Loucy (cell line): Measurements from ENCODE around the gene IGSF21.

Experiments used
- EZH2phosphoT487 ChIP-seq: fragments of 200-600 bp; IDR thresholded peaks from 2 replicates; pipeline ENCODE4 v1.6.1; 2018; ENCODE audit warnings: antibody characterized with exemption, mild to moderate bottlenecking, moderate library complexity, borderline replicate concordance
- TF ChIP-seq, protein P1 (sequence below): fragments of 200-600 bp; sonication (generic); conservative IDR thresholded peaks from 2 replicates; pipeline ENCODE4 v1.5.1; 2014; ENCODE audit warnings: mild to moderate bottlenecking, antibody characterized with exemption, low read length

DNA sequence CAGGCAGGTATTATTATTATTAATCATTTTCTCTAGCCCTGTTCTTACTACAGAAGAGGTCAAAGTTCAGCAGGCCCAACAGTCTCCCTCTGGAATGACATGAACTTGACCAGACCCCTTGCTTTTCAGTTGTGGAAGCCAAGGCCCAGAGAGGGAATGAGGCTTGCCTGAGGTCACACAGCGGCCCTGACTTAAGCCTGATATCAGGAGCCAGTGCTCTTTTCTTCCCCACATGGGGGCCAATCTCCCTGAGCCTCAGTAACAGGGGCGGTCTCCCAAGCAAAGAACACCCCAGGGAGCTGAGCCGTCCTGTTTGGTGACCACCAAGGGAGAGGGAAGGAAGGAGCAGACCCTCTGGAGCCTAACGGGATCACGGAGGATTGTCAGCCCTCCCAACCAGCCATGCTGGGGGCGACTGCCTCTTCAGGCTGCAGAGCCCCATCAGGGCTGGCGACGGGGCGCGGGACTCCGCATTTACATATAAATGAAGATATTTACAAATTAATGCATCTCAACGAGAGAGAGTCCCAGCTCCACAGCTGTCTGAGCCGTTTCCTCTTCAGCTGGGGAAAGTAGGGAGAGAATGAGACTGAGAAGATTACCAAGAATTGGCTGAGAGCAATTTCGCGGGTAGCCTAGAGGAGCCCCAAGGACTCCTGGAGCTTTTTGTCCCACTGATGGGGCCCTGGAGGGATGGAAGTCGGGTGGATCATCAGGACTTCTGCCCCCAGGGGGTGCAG, 187.0 kb downstream of the IGSF21 start:
- no peak for TF ChIP-seq EZH2phosphoT487
- TF ChIP-seq, protein P1, sequence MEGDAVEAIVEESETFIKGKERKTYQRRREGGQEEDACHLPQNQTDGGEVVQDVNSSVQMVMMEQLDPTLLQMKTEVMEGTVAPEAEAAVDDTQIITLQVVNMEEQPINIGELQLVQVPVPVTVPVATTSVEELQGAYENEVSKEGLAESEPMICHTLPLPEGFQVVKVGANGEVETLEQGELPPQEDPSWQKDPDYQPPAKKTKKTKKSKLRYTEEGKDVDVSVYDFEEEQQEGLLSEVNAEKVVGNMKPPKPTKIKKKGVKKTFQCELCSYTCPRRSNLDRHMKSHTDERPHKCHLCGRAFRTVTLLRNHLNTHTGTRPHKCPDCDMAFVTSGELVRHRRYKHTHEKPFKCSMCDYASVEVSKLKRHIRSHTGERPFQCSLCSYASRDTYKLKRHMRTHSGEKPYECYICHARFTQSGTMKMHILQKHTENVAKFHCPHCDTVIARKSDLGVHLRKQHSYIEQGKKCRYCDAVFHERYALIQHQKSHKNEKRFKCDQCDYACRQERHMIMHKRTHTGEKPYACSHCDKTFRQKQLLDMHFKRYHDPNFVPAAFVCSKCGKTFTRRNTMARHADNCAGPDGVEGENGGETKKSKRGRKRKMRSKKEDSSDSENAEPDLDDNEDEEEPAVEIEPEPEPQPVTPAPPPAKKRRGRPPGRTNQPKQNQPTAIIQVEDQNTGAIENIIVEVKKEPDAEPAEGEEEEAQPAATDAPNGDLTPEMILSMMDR, result no peak
